Measurements from ENCODE around the gene RNU1-2. TPM values are rescaled to one million over a fixed set of nuclear protein-coding genes. Genes with fewer than 3 reads are reported as not detected.
"Not testable (repeated sequence)": the region's sequence is repeated elsewhere in the genome, so short reads cannot be mapped to it uniquely, and the experiment has no call there.

The RNU1-2 gene
- total RNA-seq, 2 donors from 2014 or later, result 5,988 to 15,401 TPM

DNA sequence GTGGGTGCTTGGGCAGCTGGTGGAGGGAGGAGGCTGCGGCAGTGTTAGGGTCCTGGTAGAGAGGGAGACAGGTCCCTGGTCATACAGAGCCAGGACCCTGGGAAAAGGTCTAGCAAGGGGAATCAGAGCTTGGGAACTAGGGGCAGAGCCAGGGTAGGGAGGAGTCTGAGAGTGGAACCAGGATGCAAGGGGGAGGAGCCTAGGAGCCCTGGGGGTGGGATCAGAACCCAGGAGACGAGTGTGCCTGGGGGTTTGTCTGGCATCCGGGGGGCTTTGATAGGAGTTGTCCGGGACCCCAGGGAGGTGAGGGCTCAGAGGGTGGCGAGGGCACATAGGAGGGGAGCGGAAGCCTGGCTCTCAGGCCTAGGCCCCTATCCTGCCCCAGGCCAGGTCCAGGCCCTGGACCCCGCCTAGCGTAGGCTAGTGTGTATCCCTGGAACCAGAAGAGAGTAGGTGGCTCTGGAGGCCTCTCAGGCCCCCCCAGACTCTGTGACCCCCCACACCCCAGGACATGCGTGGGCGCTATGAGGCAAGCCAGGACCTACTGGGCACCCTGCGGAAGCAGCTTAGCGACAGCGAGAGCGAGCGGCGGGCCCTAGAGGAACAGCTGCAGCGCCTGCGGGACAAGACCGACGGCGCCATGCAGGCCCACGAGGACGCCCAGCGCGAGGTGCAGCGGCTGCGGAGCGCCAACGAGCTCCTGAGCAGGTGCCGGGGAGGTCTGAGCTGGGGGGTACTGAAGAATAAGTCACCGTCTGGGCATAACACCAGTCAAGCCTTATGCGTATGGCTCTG lies 43.8 kb downstream of the RNU1-2 start:
- intact Hi-C loops (cut with DNase I), result not testable (repeated sequence)

DNA sequence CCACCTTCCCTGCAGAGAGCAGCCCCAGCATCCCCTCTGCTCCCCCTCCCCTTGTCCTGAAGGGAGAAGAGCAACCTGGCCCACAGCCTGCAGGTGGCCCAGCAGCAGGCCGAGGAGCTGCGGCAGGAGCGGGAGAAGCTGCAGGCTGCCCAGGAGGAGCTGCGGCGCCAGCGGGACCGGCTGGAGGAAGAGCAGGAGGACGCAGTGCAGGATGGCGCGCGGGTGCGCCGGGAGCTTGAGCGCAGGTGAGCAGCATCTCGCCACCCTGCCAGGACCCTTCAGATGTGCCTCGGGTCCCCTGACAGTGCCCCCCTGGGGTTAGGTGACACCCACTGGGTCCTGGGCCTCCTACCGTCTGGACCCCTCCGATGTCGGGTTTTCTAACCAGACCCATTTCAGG lies 48.3 kb downstream of the RNU1-2 start:
- ATAC-seq, result no peak
- intact Hi-C loops (cut with DNase I), result no loop called here
- DNase-seq, result no peak

More for the DNA sequence above, 43.8 kb downstream of the RNU1-2 start:
- DNase-seq, result not testable (repeated sequence)
- peak; percentile 19 to 45 for ATAC-seq

DNA sequence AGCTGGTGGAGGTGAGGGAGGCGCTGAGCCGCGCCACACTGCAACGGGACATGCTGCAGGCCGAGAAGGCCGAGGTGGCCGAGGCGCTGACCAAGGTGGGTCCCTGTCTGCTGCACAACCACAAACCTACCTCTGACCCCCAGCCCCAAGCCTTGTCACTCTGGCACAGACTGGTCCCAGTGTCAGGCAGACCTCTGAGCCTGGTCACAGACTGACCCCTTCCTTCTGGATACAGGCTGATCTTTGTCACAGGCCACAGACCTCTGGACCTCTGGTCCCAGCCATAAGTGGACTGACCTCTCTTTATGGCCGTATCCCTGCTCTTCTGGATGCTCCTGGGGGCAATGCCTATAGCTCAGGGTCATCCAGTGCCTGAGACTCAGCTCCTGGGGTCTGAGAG lies 49.7 kb downstream of the RNU1-2 start:
- intact Hi-C loops (cut with DNase I); DNase-seq: not testable (repeated sequence)
- peak; percentile 3 to 8 for ATAC-seq

Small RNA genes lying within 50 kb of the gene (microRNA-seq; reads per million reads assigned to microRNA genes)
- 0 reads per million in 2 donors for gene MIR3675

Other genes starting within 250 kb of the RNU1-2 start
- gene RNU1-3, start 229.0 kb upstream of the RNU1-2 start, total RNA-seq, result over 10,000 TPM in 1 of 2 donors, 1,000 to 10,000 TPM in 1; 5,988 to 15,401 TPM
- gene RNU1-4, start 155.5 kb upstream of the RNU1-2 start, total RNA-seq, result over 10,000 TPM in 1 of 2 donors, 1,000 to 10,000 TPM in 1; 5,988 to 15,401 TPM
- 1 to 10 TPM; 6.5 to 9.2 TPM for gene CROCC, start 26.0 kb downstream of the RNU1-2 start, total RNA-seq
- 1 to 10 TPM; 7.9 to 9.6 TPM for gene MFAP2, start 84.6 kb downstream of the RNU1-2 start, total RNA-seq
- gene ATP13A2, start 115.9 kb downstream of the RNU1-2 start, total RNA-seq, result 10 to 100 TPM; 18.8 to 19.5 TPM
- gene SDHB, start 158.1 kb downstream of the RNU1-2 start, total RNA-seq, result 100 to 1,000 TPM; 224 to 263 TPM
- 1 to 10 TPM in 1 of 2 donors, under 1 TPM in 1; 0.50 to 1.2 TPM for gene PADI2, start 223.5 kb downstream of the RNU1-2 start, total RNA-seq